Measurements from ENCODE around the gene PAM.

PAM gene

DNA sequence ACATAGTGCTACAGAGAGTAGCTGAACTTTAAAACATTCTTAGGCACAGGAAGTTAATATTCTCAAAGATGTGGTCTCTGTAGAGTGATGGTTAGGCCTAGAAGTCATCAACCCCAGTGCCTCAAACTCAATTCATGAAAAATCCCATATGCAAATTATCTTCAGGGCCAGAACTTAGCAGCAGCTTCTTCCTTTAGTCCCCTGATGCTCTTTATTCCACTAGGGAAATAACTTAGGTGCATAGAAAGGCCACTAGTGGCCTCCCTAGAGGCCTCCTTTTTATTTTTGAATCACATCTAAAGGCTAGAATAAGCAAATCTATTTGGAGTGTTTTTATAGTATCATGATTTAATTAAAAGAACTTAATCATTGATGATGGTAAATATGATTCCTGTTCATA is 276.5 kb downstream of the PAM start:
- in situ Hi-C loops (cut with HindIII; ENCODE audit: low sequenced_read_pairs) = no loop called here
- no peak overlapping the region for H3K4me3 ChIP-seq (ENCODE audit: low read depth, low read length)
- DNase-seq (ENCODE audit: low read depth) = no peak
- TF ChIP-seq, protein P1, sequence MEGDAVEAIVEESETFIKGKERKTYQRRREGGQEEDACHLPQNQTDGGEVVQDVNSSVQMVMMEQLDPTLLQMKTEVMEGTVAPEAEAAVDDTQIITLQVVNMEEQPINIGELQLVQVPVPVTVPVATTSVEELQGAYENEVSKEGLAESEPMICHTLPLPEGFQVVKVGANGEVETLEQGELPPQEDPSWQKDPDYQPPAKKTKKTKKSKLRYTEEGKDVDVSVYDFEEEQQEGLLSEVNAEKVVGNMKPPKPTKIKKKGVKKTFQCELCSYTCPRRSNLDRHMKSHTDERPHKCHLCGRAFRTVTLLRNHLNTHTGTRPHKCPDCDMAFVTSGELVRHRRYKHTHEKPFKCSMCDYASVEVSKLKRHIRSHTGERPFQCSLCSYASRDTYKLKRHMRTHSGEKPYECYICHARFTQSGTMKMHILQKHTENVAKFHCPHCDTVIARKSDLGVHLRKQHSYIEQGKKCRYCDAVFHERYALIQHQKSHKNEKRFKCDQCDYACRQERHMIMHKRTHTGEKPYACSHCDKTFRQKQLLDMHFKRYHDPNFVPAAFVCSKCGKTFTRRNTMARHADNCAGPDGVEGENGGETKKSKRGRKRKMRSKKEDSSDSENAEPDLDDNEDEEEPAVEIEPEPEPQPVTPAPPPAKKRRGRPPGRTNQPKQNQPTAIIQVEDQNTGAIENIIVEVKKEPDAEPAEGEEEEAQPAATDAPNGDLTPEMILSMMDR (IDR thresholded peaks at IDR 0.05; ENCODE audit: low read depth, low read length, missing control alignments) = peak; percentile 55

DNA sequence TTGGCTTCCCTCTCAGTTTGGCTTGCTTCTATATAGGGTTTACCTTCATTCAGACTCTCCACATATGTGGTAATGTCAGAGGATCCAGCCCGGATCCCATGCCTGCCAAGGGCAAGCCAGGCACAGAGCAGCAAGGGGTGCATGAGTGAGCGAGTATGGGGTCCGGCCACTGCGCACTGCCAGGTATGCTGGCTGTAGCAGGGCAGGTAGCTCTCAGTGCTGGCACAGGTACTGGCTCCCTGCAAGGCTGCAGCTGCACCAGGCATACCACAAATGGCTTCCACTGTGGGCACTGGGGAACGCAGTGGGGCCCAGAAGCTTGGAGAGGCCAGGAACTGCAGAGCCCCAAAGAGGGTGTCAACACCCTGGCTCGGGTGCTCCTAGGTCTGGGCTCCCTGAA is 278.6 kb downstream of the PAM start:
- DNase-seq (ENCODE audit: low read depth) = no peak
- H3K4me3 ChIP-seq (ENCODE audit: low read depth, low read length) = no peak overlapping the region
- TF ChIP-seq, protein P1 (IDR thresholded peaks at IDR 0.05; ENCODE audit: low read depth, low read length, missing control alignments) = no peak
- in situ Hi-C loops (cut with HindIII; ENCODE audit: low sequenced_read_pairs) = no loop called here

DNA sequence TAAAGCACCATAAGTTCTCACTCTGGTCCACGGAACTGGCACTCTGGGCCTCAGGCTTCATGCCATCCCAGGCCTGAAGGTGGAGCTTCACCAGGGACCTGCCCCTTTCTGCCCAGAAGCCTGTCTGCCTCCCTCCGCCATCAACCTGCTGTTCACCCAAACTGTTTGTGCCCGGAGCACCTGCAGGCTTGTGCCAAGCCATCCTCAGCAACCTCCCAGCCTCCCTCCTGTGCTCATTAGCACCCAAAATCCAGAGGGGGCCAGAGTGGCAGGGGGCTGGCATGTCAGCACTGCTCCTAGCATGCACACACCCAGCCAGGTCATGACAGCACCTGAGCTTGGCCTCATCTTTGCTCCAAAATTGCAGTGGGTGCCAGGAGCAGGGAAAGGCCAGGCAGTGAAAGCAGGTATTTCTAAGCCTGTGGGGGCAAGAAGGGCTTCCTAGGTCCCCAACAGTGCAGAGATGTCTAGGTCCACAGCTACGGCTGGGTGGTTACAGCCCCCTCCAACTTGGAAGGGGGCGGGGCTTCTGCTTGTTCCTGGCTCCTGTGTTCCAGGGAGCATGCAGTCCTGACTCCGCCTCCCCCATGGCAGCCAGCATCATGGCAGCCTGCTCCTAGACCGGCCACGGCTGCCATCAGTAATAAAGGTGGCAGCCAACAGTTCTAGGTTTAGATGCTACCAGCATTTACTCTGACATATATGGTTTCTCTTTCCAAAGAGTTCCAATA is 279.7 kb downstream of the PAM start:
- no peak for DNase-seq (ENCODE audit: low read depth)
- TF ChIP-seq, protein P1 (IDR thresholded peaks at IDR 0.05; ENCODE audit: low read depth, low read length, missing control alignments) = no peak
- in situ Hi-C loops (cut with HindIII; ENCODE audit: low sequenced_read_pairs) = no loop called here
- no peak overlapping the region for H3K4me3 ChIP-seq (ENCODE audit: low read depth, low read length)

DNA sequence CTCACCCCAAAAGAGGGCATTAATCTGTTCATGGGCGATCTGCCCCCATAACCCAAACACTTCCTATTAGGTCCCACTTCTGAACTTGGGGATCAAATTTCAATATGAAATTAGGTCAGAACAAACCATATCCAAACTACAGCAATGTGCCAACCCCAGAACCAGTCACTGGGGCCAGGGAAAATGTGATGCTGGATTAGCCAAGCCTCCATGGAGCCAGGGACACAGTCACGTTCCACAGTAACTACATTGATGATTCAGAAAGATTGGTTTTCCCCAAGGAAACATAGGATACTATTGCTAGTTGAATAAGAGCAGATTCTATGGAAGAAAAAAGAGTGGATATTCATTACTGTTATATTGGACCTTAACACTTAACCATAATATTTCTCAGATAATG is 280.6 kb downstream of the PAM start:
- in situ Hi-C loops (cut with HindIII; ENCODE audit: low sequenced_read_pairs) = no loop called here
- H3K4me3 ChIP-seq (ENCODE audit: low read depth, low read length) = no peak overlapping the region
- no peak for DNase-seq (ENCODE audit: low read depth)
- TF ChIP-seq, protein P1 (IDR thresholded peaks at IDR 0.05; ENCODE audit: low read depth, low read length, missing control alignments) = no peak

DNA sequence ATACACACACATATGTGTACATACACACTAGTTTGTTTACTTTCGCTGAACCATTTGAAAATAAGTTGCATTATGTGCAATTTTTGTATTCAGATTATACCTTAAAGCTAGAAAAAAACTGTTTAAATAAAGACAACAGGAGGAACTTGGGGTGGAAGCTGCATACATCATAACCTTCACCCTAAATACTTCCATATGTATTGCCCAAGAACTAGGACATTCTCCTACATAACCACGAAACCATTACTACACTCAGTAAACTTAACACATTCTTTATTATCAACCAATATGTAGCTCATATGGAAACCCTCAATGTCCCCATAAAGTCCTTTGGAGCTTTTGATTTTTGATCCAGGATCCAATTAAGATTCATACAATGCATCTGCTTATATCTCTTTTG is 281.5 kb downstream of the PAM start:
- in situ Hi-C loops (cut with HindIII; ENCODE audit: low sequenced_read_pairs) = no loop called here
- TF ChIP-seq, protein P1 (IDR thresholded peaks at IDR 0.05; ENCODE audit: low read depth, low read length, missing control alignments) = no peak
- no peak for DNase-seq (ENCODE audit: low read depth)

DNA sequence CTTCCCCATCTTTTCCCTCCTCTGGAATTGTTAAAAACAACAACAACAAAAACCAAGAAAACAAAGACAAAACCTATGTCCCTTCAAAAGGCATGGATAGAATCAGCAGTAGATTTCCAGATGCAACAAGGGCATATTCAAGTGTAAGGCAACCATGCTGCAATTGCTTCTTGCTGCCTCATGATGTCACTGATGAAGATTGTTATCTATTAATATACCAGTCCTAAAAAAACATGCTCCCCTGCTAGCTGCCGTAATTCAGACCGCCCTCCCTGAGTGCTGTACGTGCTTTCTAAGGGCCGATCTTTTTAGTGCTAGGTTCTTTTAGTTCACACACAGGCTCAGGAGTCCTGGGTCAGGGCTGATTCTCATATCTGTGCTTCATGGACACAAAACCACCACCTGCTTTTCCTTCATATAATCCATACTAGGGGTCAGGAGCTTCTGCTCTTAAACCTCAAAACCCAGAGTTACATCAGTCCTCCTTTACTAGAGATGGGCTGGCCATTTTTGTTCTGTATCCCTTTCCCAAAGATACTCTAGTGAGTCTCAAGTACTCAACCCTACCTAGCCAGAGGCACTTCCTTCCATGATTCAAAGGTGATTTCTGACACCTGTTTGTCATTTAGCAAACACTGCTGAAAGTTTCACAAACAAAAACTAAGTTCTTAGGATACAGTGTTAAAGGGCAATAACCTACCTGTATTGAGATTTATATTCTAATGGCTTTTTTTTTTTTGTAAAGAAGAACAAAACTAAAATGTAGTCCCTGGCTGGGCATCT is 282.8 kb downstream of the PAM start:
- DNase-seq (ENCODE audit: low read depth) = no peak
- TF ChIP-seq, protein P1 (IDR thresholded peaks at IDR 0.05; ENCODE audit: low read depth, low read length, missing control alignments) = no peak
- in situ Hi-C loops (cut with HindIII; ENCODE audit: low sequenced_read_pairs) = no loop called here
- no peak overlapping the region for H3K4me3 ChIP-seq (ENCODE audit: low read depth, low read length)

More for the DNA sequence above, 281.5 kb downstream of the PAM start:
- no peak overlapping the region for H3K4me3 ChIP-seq (ENCODE audit: low read depth, low read length)

Measured in astrocyte of the cerebellum (primary cell).